ENCODE measurements around the gene KIRREL1.

KIRREL1 gene

GRCh38 chr1:157975228-157975950 is 18.1 kb upstream of the KIRREL1 start:
- DNase-seq: no peak

- no peak for DNase-seq
Measured at GRCh38 chr1:157976888-157977287, 16.6 kb upstream of the KIRREL1 start.

GRCh38 chr1:157978586-157979403 is 14.7 kb upstream of the KIRREL1 start:
- no peak for DNase-seq

- DNase-seq: no peak
Measured at GRCh38 chr1:157982136-157982535, 11.3 kb upstream of the KIRREL1 start.

GRCh38 chr1:157983787-157984186 is 9.7 kb upstream of the KIRREL1 start:
- DNase-seq: no peak

GRCh38 chr1:157984469-157984868 is 9.0 kb upstream of the KIRREL1 start:
- DNase-seq: no peak

- DNase-seq: no peak
Measured at GRCh38 chr1:157985473-157985872, 8.0 kb upstream of the KIRREL1 start.

GRCh38 chr1:157988002-157988401 is 5.4 kb upstream of the KIRREL1 start:
- no peak for DNase-seq

GRCh38 chr1:157992031-157992832 is 1.2 kb upstream of the KIRREL1 start:
- peak; percentile 86 for DNase-seq

GRCh38 chr1:157992833-157993146 is 655 bp upstream of the KIRREL1 start:
- DNase-seq: no peak

GRCh38 chr1:157993918-157994605 is 617 bp downstream of the KIRREL1 start:
- DNase-seq: peak; percentile 65

- DNase-seq: peak; percentile 68
Measured at GRCh38 chr1:157994704-157995582, 1.5 kb downstream of the KIRREL1 start.

- DNase-seq: no peak
Measured at GRCh38 chr1:157995583-157996169, 2.2 kb downstream of the KIRREL1 start.

GRCh38 chr1:157996433-157996832 is 3.0 kb downstream of the KIRREL1 start:
- no peak for DNase-seq

GRCh38 chr1:158000507-158000906 is 7.1 kb downstream of the KIRREL1 start:
- DNase-seq: no peak

GRCh38 chr1:158002022-158002630 is 8.7 kb downstream of the KIRREL1 start:
- DNase-seq: no peak

GRCh38 chr1:158002631-158003405 is 9.4 kb downstream of the KIRREL1 start:
- DNase-seq: no peak

GRCh38 chr1:158003406-158003800 is 10.0 kb downstream of the KIRREL1 start:
- DNase-seq: no peak

GRCh38 chr1:158005224-158005623 is 11.8 kb downstream of the KIRREL1 start:
- DNase-seq: no peak

- no peak for DNase-seq
Measured at GRCh38 chr1:158007180-158007579, 13.7 kb downstream of the KIRREL1 start.

Measured in right hindlimb (tissue), 1 donor.